Liver (tissue), 3 donors: ENCODE measurements around the gene TM9SF4.

Experiments used
- ATF3 ChIP-seq: IDR thresholded peaks from 2 replicates; pipeline ENCODE4 v1.6.1; 2016; ENCODE audit warnings: antibody characterized with exemption
- EGR1 ChIP-seq, 2 donors: IDR thresholded peaks; 2 replicates each; pipeline ENCODE4 v1.6.1; 2016 to 2018; ENCODE audit warnings: antibody characterized with exemption in 2 of 2, low read depth in 2 of 2
- HNF4G ChIP-seq: IDR thresholded peaks from 2 replicates; pipeline ENCODE4 v1.6.1; 2016; ENCODE audit warnings: antibody characterized with exemption
- JUND ChIP-seq, 2 donors: IDR thresholded peaks; 2 replicates each; pipeline ENCODE4 v1.6.1; 2016; ENCODE audit warnings: antibody characterized with exemption in 2 of 2
- RAD21 ChIP-seq, 2 donors: IDR thresholded peaks; 2 replicates each; pipeline ENCODE4 v1.6.1; 2016; ENCODE audit warnings: antibody characterized with exemption in 2 of 2, mild to moderate bottlenecking in 2 of 2
- SP1 ChIP-seq: IDR thresholded peaks from 2 replicates; pipeline ENCODE4 v1.6.1; 2018; ENCODE audit warnings: antibody characterized with exemption, mild to moderate bottlenecking
- TAF1 ChIP-seq: conservative IDR thresholded peaks from 2 replicates; pipeline ENCODE4 v1.6.1; 2016; ENCODE audit warnings: antibody characterized with exemption, mild to moderate bottlenecking
- YY1 ChIP-seq: IDR thresholded peaks from 2 replicates; pipeline ENCODE4 v1.6.1; 2016; ENCODE audit warnings: antibody characterized with exemption, mild to moderate bottlenecking
- TF ChIP-seq, protein P1 (sequence below): IDR thresholded peaks from 2 replicates; pipeline ENCODE4 v1.6.1; 2016; ENCODE audit warnings: antibody characterized with exemption
- TF ChIP-seq, protein P2 (sequence below): fragments of 150-350 bp; IDR thresholded peaks from 2 replicates; pipeline ENCODE4 v1.5.1; 2017; ENCODE audit warnings: improper control_type of control experiment, low read depth, low read length; ENCODE audit not compliant: missing input control
- donor health status: healthy.
- donor health status: healthy.

DNA sequence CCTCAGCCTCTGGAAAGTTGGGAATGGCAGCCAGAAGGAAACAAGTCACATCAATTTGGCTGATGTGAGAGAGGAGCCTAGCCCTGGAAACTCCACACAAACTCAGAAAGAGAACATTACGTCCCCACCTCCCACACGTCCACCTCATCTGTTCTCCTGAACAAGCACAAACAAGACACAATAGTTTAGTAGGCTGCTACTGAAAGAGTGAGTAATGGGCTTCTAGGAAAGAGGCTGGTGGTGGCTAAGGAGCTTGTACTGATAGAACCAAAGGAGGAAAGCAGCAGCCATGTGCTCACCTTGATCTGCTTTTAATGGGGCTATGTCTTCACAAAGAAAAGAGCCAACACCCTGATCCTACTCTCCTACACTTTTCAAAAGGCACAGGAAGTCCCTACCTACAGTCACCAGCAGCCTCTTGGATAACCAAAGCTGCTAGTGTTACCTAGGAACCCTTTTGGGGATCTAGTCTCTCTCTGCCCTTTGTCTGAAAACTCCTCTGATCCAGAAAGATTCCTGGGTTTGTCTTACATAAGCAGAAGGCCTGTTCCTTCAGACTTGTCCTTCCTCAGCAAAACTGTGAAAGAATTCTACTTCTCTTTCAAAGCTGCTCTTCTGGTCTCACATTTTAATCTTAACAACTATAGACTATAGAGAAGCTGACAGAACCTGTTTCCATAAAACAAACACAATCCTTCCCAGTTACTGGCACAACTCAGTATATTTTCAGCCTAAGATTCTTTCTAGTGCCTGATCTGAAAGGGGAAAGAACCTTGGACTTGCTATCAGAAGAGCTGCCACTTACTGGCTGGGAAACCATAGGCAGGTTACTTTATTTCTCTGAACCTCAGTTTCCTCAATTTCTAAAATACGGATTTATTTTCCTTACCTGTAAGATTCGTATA is 94.9 kb downstream of the TM9SF4 start:
- TF ChIP-seq, protein P1, sequence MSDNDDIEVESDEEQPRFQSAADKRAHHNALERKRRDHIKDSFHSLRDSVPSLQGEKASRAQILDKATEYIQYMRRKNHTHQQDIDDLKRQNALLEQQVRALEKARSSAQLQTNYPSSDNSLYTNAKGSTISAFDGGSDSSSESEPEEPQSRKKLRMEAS = no peak
- TF ChIP-seq, protein P2, sequence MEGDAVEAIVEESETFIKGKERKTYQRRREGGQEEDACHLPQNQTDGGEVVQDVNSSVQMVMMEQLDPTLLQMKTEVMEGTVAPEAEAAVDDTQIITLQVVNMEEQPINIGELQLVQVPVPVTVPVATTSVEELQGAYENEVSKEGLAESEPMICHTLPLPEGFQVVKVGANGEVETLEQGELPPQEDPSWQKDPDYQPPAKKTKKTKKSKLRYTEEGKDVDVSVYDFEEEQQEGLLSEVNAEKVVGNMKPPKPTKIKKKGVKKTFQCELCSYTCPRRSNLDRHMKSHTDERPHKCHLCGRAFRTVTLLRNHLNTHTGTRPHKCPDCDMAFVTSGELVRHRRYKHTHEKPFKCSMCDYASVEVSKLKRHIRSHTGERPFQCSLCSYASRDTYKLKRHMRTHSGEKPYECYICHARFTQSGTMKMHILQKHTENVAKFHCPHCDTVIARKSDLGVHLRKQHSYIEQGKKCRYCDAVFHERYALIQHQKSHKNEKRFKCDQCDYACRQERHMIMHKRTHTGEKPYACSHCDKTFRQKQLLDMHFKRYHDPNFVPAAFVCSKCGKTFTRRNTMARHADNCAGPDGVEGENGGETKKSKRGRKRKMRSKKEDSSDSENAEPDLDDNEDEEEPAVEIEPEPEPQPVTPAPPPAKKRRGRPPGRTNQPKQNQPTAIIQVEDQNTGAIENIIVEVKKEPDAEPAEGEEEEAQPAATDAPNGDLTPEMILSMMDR = no peak
- no peak for TF ChIP-seq TAF1
- no peak for TF ChIP-seq HNF4G
- TF ChIP-seq SP1 = no peak
- TF ChIP-seq ATF3 = no peak
- TF ChIP-seq YY1 = no peak
- no peak for TF ChIP-seq EGR1 (IDR thresholded peaks at IDR 0.05; ENCODE audit: low read depth in 2 of 2)
- no peak for TF ChIP-seq RAD21 (IDR thresholded peaks at IDR 0.05)
- TF ChIP-seq JUND (IDR thresholded peaks at IDR 0.05) = no peak
